T47D (cell line): Measurements from ENCODE around the gene ZNF318.
"Not testable (repeated sequence)": the region's sequence is repeated elsewhere in the genome, so short reads cannot be mapped to it uniquely, and the experiment has no call there.

ENCODE experiments used
- DNase-seq, 2 experiments: peaks; one replicate each; pipeline versions ENCODE4 v3.0.0 to v3.0.0-alpha.2; 2011 to 2012; ENCODE audit warnings: low read depth in 1 of 2, low spot score in 1 of 2
- JUND ChIP-seq: IDR thresholded peaks from 2 replicates; pipeline ENCODE4 v1.6.1; 2012; ENCODE audit warnings: low read depth
- in situ Hi-C: cut with HindIII; loops from 2 replicates; pipeline ENCODE4 v1.10.0; 2016; ENCODE audit warnings: low sequenced_read_pairs, low pct_unique_long_range_greater_than_20kb

The ZNF318 gene

GRCh38 chr6:43347444-43347843 lies 22.0 kb downstream of the ZNF318 start:
- TF ChIP-seq JUND: no peak
- in situ Hi-C loops: no loop called here
- no peak for DNase-seq

GRCh38 chr6:43347021-43347420 lies 22.4 kb downstream of the ZNF318 start:
- TF ChIP-seq JUND: no peak
- in situ Hi-C loops: no loop called here
- no peak for DNase-seq

GRCh38 chr6:43346243-43346642 lies 23.2 kb downstream of the ZNF318 start:
- in situ Hi-C loops, DNase-seq: not testable (repeated sequence)

- TF ChIP-seq JUND: no peak
- no peak for DNase-seq
- in situ Hi-C loops: no loop called here
Observed at GRCh38 chr6:43339168-43339567, 30.3 kb downstream of the ZNF318 start.

- TF ChIP-seq JUND: no peak
- in situ Hi-C loops: no loop called here
Observed at GRCh38 chr6:43338243-43338642, 31.2 kb downstream of the ZNF318 start.

GRCh38 chr6:43336382-43336781 lies 33.1 kb downstream of the ZNF318 start:
- in situ Hi-C loops: no loop called here
- TF ChIP-seq JUND: no peak
- no peak for DNase-seq

More at GRCh38 chr6:43338243-43338642, 31.2 kb downstream of the ZNF318 start:
- no peak for DNase-seq

- DNase-seq: no peak
- no peak for TF ChIP-seq JUND
- in situ Hi-C loops: no loop called here
Observed at GRCh38 chr6:43335469-43335868, 34.0 kb downstream of the ZNF318 start.

GRCh38 chr6:43334466-43335095 lies 34.9 kb downstream of the ZNF318 start:
- no peak for TF ChIP-seq JUND
- DNase-seq: peak; percentile 16 to 86
- in situ Hi-C loops: no loop called here

- TF ChIP-seq JUND: no peak
- in situ Hi-C loops: no loop called here
Observed at GRCh38 chr6:43331891-43332290, 37.6 kb downstream of the ZNF318 start.

GRCh38 chr6:43331470-43331869 lies 38.0 kb downstream of the ZNF318 start:
- TF ChIP-seq JUND: no peak
- in situ Hi-C loops: no loop called here
- DNase-seq: no peak

More at GRCh38 chr6:43331891-43332290, 37.6 kb downstream of the ZNF318 start:
- DNase-seq: no peak

GRCh38 chr6:43328528-43328927 lies 40.9 kb downstream of the ZNF318 start:
- in situ Hi-C loops: no loop called here
- no peak for TF ChIP-seq JUND
- no peak for DNase-seq

- DNase-seq: no peak
- no peak for TF ChIP-seq JUND
- in situ Hi-C loops: no loop called here
Observed at GRCh38 chr6:43325876-43326275, 43.6 kb downstream of the ZNF318 start.

- TF ChIP-seq JUND: no peak
- in situ Hi-C loops: no loop called here
- DNase-seq: no peak
Observed at GRCh38 chr6:43318011-43318410, 51.4 kb downstream of the ZNF318 start.

GRCh38 chr6:43313813-43314212 lies 55.6 kb downstream of the ZNF318 start:
- DNase-seq: no peak
- in situ Hi-C loops: no loop called here
- no peak for TF ChIP-seq JUND
